ENCODE results near the gene ARRDC2. TPM values are rescaled to one million over a fixed set of nuclear protein-coding genes. Genes with fewer than 3 reads are reported as not detected.

ARRDC2 gene
- total and polyA plus RNA-seq, 2 of the 13 experiments (the other 11 are each of a cell fraction or from before 2014, with no cell fraction given): 2.1 to 3.4 TPM

DNA sequence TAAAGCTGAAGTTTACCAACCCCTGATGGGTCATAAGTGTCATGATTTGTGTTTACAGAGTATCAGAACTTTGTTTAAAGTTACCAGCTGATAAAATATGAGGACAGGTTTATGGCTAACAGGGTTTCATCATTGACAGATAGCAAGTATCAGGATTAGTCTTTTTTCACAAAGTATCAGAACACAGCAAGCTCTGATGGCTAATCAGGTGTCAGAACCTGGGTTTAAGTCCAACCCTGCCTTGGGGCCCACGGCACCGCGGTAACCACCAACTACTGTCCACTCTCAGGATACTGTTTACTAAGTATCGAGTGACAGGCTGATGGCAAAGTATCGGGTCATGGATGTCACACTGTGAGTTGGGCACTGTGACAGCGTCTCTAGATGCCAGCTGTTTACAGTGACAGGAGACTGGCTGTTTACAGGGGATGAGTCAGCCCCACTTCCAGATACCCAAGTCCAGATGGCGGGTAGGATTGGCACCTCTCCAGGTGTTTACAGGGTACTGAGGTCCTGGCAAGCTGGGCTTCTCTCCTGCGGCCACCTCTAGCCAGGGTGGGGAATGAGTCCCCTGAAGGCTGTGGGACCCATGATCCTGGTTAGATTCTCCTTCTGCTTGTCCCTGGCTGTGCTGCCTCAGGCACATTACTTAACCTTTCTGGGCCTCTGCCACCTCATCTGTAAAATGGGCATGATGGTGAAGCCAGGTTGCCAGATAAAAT, 21.8 kb downstream of the ARRDC2 start (continued):
- TF ChIP-seq NCOA2 (CRISPR knock-in tag; IDR thresholded peaks at IDR 0.05) (0 out of 2 replicates have a peak, but pooled peaks have one; percentile 34), GATAD2A (CRISPR knock-in tag; IDR thresholded peaks at IDR 0.05) (peak; percentile 82), FOSL2 (CRISPR knock-in tag; IDR thresholded peaks at IDR 0.05) (peak; percentile 97), FOXJ3 (CRISPR knock-in tag; IDR thresholded peaks at IDR 0.05; ENCODE audit: borderline replicate concordance) (peak; percentile 22; the same call in 1 of the 2 replicates), IRF2 (CRISPR knock-in tag; IDR thresholded peaks at IDR 0.05) (peak; percentile 29; the same call in 1 of the 2 replicates), KLF16 (CRISPR knock-in tag; IDR thresholded peaks at IDR 0.05) (0 out of 4 replicates have a peak, but pooled peaks of 1 of the 2 experiments have one; percentile 13), PHF5A (CRISPR knock-in tag; IDR thresholded peaks at IDR 0.05; ENCODE audit: low read depth, unreplicated experiment) (peak; percentile 41), ERF (CRISPR knock-in tag; IDR thresholded peaks at IDR 0.05) (0 out of 2 replicates have a peak, but pooled peaks have one; percentile 53), KDM2A (CRISPR knock-in tag; IDR thresholded peaks at IDR 0.05; ENCODE audit: borderline replicate concordance, low read depth) (peak; percentile 44; the same call in 1 of the 2 replicates), ZNF674 (CRISPR knock-in tag; IDR thresholded peaks at IDR 0.05; ENCODE audit: low read depth) (no peak), ZNF292 (CRISPR knock-in tag; IDR thresholded peaks at IDR 0.05; ENCODE audit: borderline replicate concordance, low read depth) (0 out of 2 replicates have a peak, but pooled peaks have one; percentile 20), ZNF788 (CRISPR knock-in tag; IDR thresholded peaks at IDR 0.05; ENCODE audit: borderline replicate concordance) (no peak), SALL2 (CRISPR knock-in tag; IDR thresholded peaks at IDR 0.05) (no peak), SAP130 (CRISPR knock-in tag; IDR thresholded peaks at IDR 0.05; ENCODE audit: low read depth) (peak; percentile 57; the same call in 1 of the 2 replicates), THAP11 (CRISPR knock-in tag; IDR thresholded peaks at IDR 0.05) (peak; percentile 57; the same call in 1 of the 2 replicates), ZNF350 (CRISPR knock-in tag; IDR thresholded peaks at IDR 0.05; ENCODE audit: borderline replicate concordance, low read depth) (peak; percentile 57)
- TF ChIP-seq, protein P1, sequence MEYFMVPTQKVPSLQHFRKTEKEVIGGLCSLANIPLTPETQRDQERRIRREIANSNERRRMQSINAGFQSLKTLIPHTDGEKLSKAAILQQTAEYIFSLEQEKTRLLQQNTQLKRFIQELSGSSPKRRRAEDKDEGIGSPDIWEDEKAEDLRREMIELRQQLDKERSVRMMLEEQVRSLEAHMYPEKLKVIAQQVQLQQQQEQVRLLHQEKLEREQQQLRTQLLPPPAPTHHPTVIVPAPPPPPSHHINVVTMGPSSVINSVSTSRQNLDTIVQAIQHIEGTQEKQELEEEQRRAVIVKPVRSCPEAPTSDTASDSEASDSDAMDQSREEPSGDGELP (IDR thresholded peaks at IDR 0.05; ENCODE audit: borderline replicate concordance, low read depth): peak; percentile 89
- TF ChIP-seq, protein P2, sequence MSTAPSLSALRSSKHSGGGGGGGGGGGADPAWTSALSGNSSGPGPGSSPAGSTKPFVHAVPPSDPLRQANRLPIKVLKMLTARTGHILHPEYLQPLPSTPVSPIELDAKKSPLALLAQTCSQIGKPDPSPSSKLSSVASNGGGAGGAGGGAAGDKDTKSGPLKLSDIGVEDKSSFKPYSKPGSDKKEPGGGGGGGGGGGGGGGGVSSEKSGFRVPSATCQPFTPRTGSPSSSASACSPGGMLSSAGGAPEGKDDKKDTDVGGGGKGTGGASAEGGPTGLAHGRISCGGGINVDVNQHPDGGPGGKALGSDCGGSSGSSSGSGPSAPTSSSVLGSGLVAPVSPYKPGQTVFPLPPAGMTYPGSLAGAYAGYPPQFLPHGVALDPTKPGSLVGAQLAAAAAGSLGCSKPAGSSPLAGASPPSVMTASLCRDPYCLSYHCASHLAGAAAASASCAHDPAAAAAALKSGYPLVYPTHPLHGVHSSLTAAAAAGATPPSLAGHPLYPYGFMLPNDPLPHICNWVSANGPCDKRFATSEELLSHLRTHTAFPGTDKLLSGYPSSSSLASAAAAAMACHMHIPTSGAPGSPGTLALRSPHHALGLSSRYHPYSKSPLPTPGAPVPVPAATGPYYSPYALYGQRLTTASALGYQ (CRISPR knock-in tag; IDR thresholded peaks at IDR 0.05): 0 out of 2 replicates have a peak, but pooled peaks have one; percentile 14
- TF ChIP-seq, protein P3, sequence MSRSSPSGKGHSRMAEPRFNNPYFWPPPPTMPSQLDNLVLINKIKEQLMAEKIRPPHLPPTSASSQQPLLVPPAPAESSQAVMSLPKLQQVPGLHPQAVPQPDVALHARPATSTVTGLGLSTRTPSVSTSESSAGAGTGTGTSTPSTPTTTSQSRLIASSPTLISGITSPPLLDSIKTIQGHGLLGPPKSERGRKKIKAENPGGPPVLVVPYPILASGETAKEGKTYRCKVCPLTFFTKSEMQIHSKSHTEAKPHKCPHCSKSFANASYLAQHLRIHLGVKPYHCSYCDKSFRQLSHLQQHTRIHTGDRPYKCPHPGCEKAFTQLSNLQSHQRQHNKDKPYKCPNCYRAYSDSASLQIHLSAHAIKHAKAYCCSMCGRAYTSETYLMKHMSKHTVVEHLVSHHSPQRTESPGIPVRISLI (CRISPR knock-in tag; IDR thresholded peaks at IDR 0.05; ENCODE audit: borderline replicate concordance): peak; percentile 82; the same call in 1 of the 2 replicates
- TF ChIP-seq, protein P4, sequence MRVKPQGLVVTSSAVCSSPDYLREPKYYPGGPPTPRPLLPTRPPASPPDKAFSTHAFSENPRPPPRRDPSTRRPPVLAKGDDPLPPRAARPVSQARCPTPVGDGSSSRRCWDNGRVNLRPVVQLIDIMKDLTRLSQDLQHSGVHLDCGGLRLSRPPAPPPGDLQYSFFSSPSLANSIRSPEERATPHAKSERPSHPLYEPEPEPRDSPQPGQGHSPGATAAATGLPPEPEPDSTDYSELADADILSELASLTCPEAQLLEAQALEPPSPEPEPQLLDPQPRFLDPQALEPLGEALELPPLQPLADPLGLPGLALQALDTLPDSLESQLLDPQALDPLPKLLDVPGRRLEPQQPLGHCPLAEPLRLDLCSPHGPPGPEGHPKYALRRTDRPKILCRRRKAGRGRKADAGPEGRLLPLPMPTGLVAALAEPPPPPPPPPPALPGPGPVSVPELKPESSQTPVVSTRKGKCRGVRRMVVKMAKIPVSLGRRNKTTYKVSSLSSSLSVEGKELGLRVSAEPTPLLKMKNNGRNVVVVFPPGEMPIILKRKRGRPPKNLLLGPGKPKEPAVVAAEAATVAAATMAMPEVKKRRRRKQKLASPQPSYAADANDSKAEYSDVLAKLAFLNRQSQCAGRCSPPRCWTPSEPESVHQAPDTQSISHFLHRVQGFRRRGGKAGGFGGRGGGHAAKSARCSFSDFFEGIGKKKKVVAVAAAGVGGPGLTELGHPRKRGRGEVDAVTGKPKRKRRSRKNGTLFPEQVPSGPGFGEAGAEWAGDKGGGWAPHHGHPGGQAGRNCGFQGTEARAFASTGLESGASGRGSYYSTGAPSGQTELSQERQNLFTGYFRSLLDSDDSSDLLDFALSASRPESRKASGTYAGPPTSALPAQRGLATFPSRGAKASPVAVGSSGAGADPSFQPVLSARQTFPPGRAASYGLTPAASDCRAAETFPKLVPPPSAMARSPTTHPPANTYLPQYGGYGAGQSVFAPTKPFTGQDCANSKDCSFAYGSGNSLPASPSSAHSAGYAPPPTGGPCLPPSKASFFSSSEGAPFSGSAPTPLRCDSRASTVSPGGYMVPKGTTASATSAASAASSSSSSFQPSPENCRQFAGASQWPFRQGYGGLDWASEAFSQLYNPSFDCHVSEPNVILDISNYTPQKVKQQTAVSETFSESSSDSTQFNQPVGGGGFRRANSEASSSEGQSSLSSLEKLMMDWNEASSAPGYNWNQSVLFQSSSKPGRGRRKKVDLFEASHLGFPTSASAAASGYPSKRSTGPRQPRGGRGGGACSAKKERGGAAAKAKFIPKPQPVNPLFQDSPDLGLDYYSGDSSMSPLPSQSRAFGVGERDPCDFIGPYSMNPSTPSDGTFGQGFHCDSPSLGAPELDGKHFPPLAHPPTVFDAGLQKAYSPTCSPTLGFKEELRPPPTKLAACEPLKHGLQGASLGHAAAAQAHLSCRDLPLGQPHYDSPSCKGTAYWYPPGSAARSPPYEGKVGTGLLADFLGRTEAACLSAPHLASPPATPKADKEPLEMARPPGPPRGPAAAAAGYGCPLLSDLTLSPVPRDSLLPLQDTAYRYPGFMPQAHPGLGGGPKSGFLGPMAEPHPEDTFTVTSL (CRISPR knock-in tag; IDR thresholded peaks at IDR 0.05; ENCODE audit: borderline replicate concordance): peak; percentile 70
